Left renal cortex interstitium (tissue), 4 donors: ENCODE data around the gene MRPL2. TPM values are rescaled to one million over a fixed set of nuclear protein-coding genes. Genes with fewer than 3 reads are reported as not detected.
"Not testable (repeated sequence)": the region's sequence is repeated elsewhere in the genome, so short reads cannot be mapped to it uniquely, and the experiment has no call there.

Experiments
- DNase-seq, 4 donors: peaks; one replicate each; pipeline ENCODE4 v3.0.0-alpha.2; 2013; ENCODE audit warnings: low read depth in 4 of 4, low spot score in 2 of 4, missing footprints in 1 of 4
- polyA plus RNA-seq, 4 donors: library from polyadenylated mRNA; unstranded; fragments of 120-200 nt; gene quantifications; one replicate each; pipeline ENCODE4 v1.2.1, GENCODE V29; 2013; ENCODE audit not compliant: insufficient read length in 4 of 4

Gene MRPL2
- polyA plus RNA-seq, 4 donors = 57.5 to 75.2 (median 67.6) TPM

- DNase-seq = peak; percentile 69 to 90 (median 82)
These were observed 5.6 kb downstream of the MRPL2 start, which contains the start of gene CUL7 for GRCh38 chr6:43053545-43054205. Gene CUL7, minus strand, starts transcription at chr6:43053851. Its CDS starts 1,063 bp downstream, at chr6:43052788.

GRCh38 chr6:43052842-43053544 is 6.2 kb downstream of the MRPL2 start:
- peak in 1 of 4 donors; percentile 17 for DNase-seq

GRCh38 chr6:43052225-43052841 is 6.9 kb downstream of the MRPL2 start:
- no peak for DNase-seq

- DNase-seq = no peak
These were observed 8.3 kb downstream of the MRPL2 start for GRCh38 chr6:43050981-43051380.

- DNase-seq = no peak
These were observed 11.2 kb downstream of the MRPL2 start for GRCh38 chr6:43047998-43048397.

- DNase-seq = no peak
These were observed 13.8 kb downstream of the MRPL2 start for GRCh38 chr6:43045371-43045930.

- no peak for DNase-seq
These were observed 15.9 kb downstream of the MRPL2 start for GRCh38 chr6:43043310-43043709.

- not testable (repeated sequence) for DNase-seq
These were observed 17.8 kb downstream of the MRPL2 start for GRCh38 chr6:43041475-43041874.

GRCh38 chr6:43040542-43041257 is 18.5 kb downstream of the MRPL2 start:
- DNase-seq = no peak

- DNase-seq = no peak
These were observed 20.5 kb downstream of the MRPL2 start for GRCh38 chr6:43038727-43039126.

- DNase-seq = no peak
These were observed 21.5 kb downstream of the MRPL2 start for GRCh38 chr6:43037706-43038105.

- no peak for DNase-seq
These were observed 22.0 kb downstream of the MRPL2 start for GRCh38 chr6:43037197-43037596.

- DNase-seq = no peak
These were observed 22.5 kb downstream of the MRPL2 start for GRCh38 chr6:43036712-43037111.

GRCh38 chr6:43035495-43036194 is 23.6 kb downstream of the MRPL2 start:
- no peak for DNase-seq

- DNase-seq = no peak
These were observed 25.1 kb downstream of the MRPL2 start for GRCh38 chr6:43034190-43034525.

GRCh38 chr6:43033496-43034189 is 25.6 kb downstream of the MRPL2 start:
- no peak for DNase-seq

- DNase-seq = no peak
These were observed 26.9 kb downstream of the MRPL2 start for GRCh38 chr6:43032326-43032725.

- no peak for DNase-seq
These were observed 30.1 kb downstream of the MRPL2 start for GRCh38 chr6:43029120-43029519.

- no peak for DNase-seq
These were observed 32.9 kb downstream of the MRPL2 start for GRCh38 chr6:43026365-43026764.

GRCh38 chr6:43024436-43024835 is 34.8 kb downstream of the MRPL2 start:
- DNase-seq = no peak
